DOHH2 (cell line): ENCODE data around the gene JAM2.

Experiments
- EZH2phosphoT487 ChIP-seq: fragments of 200-600 bp; sonication (generic); IDR thresholded peaks from 2 replicates; pipeline ENCODE4 v1.6.1; 2017; ENCODE audit warnings: borderline replicate concordance, mild to moderate bottlenecking, antibody characterized with exemption, low read length, moderate library complexity, mixed read lengths
- TF ChIP-seq, protein P1 (sequence below): fragments of 200-600 bp; sonication (generic); IDR thresholded peaks from one replicate; pipeline ENCODE4 v1.5.1; 2014; ENCODE audit warnings: antibody characterized with exemption, mild to moderate bottlenecking, low read depth, low read length; ENCODE audit not compliant: poor library complexity, severe bottlenecking

DNA sequence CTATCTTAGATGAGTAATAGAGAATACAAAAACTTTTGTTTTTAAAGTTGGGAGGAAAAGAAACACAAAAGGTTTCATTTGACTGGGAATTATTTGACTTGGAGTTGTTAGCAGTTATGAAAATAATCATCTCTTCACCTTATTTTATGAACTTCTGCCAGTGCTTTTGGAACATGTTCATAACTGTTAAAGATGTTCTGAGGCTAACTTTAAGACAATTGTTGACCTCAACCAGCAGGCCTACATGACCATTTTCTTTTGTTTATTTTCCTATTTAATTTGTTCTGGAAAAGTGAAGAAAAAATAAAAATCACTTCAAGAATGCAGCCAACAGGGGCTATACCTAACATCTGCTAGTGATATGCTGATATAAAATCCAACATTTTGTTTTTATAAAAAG lies 37.4 kb downstream of the JAM2 start:
- TF ChIP-seq, protein P1, sequence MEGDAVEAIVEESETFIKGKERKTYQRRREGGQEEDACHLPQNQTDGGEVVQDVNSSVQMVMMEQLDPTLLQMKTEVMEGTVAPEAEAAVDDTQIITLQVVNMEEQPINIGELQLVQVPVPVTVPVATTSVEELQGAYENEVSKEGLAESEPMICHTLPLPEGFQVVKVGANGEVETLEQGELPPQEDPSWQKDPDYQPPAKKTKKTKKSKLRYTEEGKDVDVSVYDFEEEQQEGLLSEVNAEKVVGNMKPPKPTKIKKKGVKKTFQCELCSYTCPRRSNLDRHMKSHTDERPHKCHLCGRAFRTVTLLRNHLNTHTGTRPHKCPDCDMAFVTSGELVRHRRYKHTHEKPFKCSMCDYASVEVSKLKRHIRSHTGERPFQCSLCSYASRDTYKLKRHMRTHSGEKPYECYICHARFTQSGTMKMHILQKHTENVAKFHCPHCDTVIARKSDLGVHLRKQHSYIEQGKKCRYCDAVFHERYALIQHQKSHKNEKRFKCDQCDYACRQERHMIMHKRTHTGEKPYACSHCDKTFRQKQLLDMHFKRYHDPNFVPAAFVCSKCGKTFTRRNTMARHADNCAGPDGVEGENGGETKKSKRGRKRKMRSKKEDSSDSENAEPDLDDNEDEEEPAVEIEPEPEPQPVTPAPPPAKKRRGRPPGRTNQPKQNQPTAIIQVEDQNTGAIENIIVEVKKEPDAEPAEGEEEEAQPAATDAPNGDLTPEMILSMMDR: no peak
- no peak for TF ChIP-seq EZH2phosphoT487
